GM12801 (cell line): ENCODE results near the gene LEKR1.

ENCODE experiments used
- CTCF ChIP-seq: IDR thresholded peaks from one replicate; pipeline ENCODE4 v1.5.1; 2011; ENCODE audit warnings: control low read depth; ENCODE audit not compliant: insufficient read length; ENCODE audit errors: extremely low read depth

The LEKR1 gene

GRCh38 chr3:156974931-156975330, 148.8 kb downstream of the LEKR1 start:
- TF ChIP-seq CTCF = no peak

- no peak for TF ChIP-seq CTCF
These were observed 149.6 kb downstream of the LEKR1 start for GRCh38 chr3:156975721-156976120.

GRCh38 chr3:156976933-156977332, 150.8 kb downstream of the LEKR1 start:
- TF ChIP-seq CTCF = no peak

- TF ChIP-seq CTCF = no peak
These were observed 152.4 kb downstream of the LEKR1 start for GRCh38 chr3:156978481-156978961.

- TF ChIP-seq CTCF = no peak
These were observed 154.9 kb downstream of the LEKR1 start for GRCh38 chr3:156981005-156981404.

GRCh38 chr3:156983559-156983958, 157.4 kb downstream of the LEKR1 start:
- TF ChIP-seq CTCF = no peak

- no peak for TF ChIP-seq CTCF
These were observed 159.6 kb downstream of the LEKR1 start for GRCh38 chr3:156985711-156986110.

GRCh38 chr3:156987946-156988345, 161.8 kb downstream of the LEKR1 start:
- no peak for TF ChIP-seq CTCF
